Measurements from ENCODE around the gene ARGLU1.
A peak's percentile ranks its signal among the peaks of the same experiment; 100 is the strongest.

The ARGLU1 gene

DNA sequence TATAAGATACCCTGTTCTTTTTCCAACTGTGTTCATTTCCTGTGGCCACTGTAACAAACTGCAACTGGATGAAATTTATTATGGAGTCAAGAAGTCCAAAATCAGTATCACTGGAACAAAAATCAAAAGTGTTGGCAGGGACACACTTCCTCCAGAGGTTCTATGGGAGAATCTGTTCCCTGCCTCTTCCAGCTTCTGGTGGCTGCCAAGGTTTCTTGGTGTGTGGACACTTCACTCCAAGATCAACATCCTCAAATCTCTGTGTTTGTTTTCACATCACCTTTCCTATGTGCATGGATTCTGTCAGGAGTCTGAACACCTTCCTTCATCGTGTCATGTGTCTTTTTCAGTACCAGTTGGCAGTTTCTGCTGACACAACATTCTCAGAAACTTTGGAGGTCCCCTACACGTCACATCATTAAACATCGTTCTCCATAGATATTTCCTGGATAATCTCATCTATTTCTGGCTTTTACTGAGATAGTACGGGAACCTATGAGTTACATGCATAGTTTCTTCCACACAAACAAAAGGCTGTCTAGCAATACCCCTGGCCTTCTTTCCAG, 17.3 kb downstream of the ARGLU1 start:
- no peak for DNase-seq (ENCODE audit: low read depth)
- no peak overlapping the region for H3K4me3 ChIP-seq (replicated peaks; ENCODE audit: low read depth, low read length)
- TF ChIP-seq, protein P1, sequence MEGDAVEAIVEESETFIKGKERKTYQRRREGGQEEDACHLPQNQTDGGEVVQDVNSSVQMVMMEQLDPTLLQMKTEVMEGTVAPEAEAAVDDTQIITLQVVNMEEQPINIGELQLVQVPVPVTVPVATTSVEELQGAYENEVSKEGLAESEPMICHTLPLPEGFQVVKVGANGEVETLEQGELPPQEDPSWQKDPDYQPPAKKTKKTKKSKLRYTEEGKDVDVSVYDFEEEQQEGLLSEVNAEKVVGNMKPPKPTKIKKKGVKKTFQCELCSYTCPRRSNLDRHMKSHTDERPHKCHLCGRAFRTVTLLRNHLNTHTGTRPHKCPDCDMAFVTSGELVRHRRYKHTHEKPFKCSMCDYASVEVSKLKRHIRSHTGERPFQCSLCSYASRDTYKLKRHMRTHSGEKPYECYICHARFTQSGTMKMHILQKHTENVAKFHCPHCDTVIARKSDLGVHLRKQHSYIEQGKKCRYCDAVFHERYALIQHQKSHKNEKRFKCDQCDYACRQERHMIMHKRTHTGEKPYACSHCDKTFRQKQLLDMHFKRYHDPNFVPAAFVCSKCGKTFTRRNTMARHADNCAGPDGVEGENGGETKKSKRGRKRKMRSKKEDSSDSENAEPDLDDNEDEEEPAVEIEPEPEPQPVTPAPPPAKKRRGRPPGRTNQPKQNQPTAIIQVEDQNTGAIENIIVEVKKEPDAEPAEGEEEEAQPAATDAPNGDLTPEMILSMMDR (IDR thresholded peaks at IDR 0.05; ENCODE audit: low read length, missing control alignments): no peak

DNA sequence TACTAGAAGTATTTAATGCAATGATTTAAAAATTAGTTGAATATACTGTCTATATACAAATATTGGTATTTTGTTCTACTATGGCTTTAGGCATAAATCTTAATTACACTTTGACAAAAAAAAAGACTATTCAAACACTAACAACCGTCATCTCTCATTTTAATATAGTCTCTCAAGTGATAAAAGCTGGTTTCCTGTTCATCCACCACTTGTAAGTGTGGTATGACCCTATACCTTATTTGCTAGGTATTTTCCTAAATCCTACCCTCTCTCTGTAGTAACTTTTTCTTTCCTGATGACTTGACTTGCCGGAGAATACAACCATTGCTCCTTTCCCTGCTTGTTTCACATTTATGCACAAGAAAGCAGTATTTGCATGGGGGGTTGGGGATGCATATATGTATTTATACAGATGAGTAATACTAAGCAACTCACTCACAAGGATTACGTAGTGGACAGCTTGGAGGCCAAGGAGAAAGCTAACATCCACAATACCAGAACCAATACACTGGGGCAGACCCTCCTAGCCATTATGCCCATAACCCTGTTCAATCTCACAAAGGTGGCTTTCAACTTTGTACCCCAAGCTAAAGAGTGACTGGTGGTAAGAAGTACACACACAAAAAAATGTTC, 19.8 kb downstream of the ARGLU1 start:
- H3K4me3 ChIP-seq (replicated peaks; ENCODE audit: low read depth, low read length): no peak overlapping the region
- no peak for DNase-seq (ENCODE audit: low read depth)
- TF ChIP-seq, protein P1 (IDR thresholded peaks at IDR 0.05; ENCODE audit: low read length, missing control alignments): no peak

DNA sequence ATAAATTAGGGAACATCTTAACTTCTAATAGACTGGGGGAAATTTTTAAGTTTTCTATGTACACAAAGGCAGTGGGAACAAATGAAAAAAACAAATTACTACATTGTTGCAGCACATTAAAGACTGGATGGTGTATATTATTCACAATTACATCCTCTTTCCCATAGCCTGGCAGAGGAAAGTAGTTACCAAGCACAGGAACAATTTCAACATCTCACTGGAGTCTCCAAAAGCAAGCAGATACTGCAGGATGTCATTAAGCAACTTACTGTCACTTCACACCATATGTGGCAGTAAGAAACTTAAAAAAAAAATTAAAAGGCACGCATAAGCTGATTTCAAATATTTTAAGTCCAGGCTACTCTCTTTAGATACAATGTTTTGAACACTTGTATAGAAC, 26.1 kb downstream of the ARGLU1 start:
- H3K4me3 ChIP-seq (replicated peaks; ENCODE audit: low read depth, low read length): no peak overlapping the region
- no peak for DNase-seq (ENCODE audit: low read depth)
- TF ChIP-seq, protein P1 (IDR thresholded peaks at IDR 0.05; ENCODE audit: low read length, missing control alignments): no peak

DNA sequence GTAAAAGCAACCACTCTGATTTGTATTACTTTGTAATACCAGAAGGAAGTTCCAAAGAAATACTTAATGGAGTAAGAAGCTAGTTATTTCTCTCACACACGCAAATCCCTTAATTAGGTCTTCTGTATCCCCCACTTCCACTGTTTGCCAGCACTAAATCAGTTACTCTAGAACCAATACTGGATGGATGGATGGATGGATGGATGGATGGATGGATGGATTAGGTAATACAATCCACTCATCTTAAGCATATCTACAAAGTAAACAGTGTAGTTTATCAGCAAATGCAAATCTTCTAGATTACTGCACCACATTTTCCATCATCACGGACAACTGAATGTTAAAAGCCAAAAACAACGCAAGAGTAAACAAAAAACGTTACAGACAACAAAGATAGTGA, 27.3 kb downstream of the ARGLU1 start:
- DNase-seq (ENCODE audit: low read depth): no peak
- TF ChIP-seq, protein P1 (IDR thresholded peaks at IDR 0.05; ENCODE audit: low read length, missing control alignments): no peak
- H3K4me3 ChIP-seq (replicated peaks; ENCODE audit: low read depth, low read length): no peak overlapping the region

DNA sequence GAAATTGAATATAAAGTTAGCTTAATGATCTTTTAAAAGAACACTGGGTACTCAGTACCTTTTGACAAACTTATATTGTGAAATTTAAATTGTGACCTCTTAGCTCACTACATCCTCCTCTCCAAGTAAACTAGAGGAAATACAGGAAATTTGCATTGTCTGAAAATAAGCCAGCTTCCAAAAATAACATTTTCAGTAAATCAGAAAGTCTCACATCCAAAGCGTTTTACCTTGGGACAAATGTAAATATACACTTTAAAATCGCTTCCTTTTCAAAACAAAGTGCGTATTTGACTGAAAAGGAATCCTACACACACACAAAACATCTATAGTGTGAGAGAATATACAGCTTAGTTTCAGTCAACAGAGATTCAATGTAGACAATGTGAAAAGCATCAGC, 30.4 kb downstream of the ARGLU1 start:
- DNase-seq (ENCODE audit: low read depth): no peak
- no peak overlapping the region for H3K4me3 ChIP-seq (replicated peaks; ENCODE audit: low read depth, low read length)
- TF ChIP-seq, protein P1 (IDR thresholded peaks at IDR 0.05; ENCODE audit: low read length, missing control alignments): no peak

DNA sequence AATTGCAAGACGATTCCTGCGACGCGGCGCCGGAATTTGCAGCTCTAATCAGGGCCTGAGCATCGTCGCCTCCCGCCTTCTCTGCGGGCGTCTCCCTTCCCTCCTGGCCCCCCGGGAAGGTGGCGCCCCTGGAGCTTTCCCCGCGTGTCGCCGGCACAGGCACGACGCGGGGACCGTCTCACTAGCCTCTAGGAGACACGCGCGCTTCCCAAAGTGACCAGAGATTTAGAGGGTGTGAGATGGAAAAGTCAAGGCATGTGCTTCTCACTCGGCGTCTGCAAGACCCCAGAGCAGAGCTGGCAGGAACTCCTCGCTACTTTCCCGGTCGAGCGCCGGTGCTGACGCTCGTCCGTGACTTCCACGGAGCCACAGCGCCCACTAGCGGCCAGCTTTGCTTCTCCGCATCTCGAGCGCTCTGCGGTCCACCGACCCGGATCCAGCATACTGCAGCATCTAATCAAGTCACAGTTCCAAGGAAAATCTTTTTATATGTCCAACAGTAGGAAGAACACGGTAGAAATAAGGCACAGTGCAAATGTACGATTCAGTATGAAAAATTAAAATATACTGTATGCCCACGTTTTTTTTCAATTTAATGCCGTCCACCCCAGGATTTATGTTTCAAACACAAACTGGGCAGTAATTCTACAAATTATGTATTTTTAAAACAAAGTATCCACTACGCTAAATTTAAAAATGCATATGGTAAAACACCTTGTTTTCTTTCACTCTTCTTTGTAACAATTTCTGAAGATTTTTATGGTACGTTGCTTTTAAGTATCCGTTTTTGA, 31.5 kb downstream of the ARGLU1 start:
- peak; percentile 91 for DNase-seq (ENCODE audit: low read depth)
- TF ChIP-seq, protein P1 (IDR thresholded peaks at IDR 0.05; ENCODE audit: low read length, missing control alignments): peak; percentile 97

More for the DNA sequence above, 31.5 kb downstream of the ARGLU1 start:
- H3K4me3 ChIP-seq (replicated peaks; ENCODE audit: low read depth, low read length): peak overlapping the region; percentile 77
